ENCODE results near the gene TMED3. TPM values are rescaled to one million over a fixed set of nuclear protein-coding genes. Genes with fewer than 3 reads are reported as not detected.

The TMED3 gene
- total RNA-seq, 1 experiment from 2014 or later: 127 TPM

- H3K9me3 Mint-ChIP-seq (ENCODE audit: low read depth, unreplicated experiment): no peaks in the 10 kb centered on the region
- CTCF ChIA-PET: no interaction called here
- no peak for TF ChIP-seq CTCF (IDR thresholded peaks at IDR 0.05; ENCODE audit: unreplicated experiment)
- peaks cover 6% of the 10 kb centered on the region for H3K4me1 Mint-ChIP-seq (ENCODE audit: low read depth, unreplicated experiment)
- H3K4me3 Mint-ChIP-seq (ENCODE audit: low read depth, unreplicated experiment): no peak overlapping the region
- peaks cover 20% of the 10 kb centered on the region for H3K36me3 Mint-ChIP-seq (ENCODE audit: insufficient read depth, unreplicated experiment)
- DNase-seq: no peak
- intact Hi-C loops (cut with micrococcal nuclease; ENCODE audit: unreplicated experiment): no loop called here
- H3K27ac Mint-ChIP-seq (ENCODE audit: unreplicated experiment): no peak overlapping the region
- BruUV-seq (replicated peaks): no TSS peak
- H3K27me3 Mint-ChIP-seq (ENCODE audit: unreplicated experiment): peaks cover 83% of the 10 kb centered on the region
These were observed 3.7 kb upstream of the TMED3 start for GRCh38 chr15:79307251-79307650.

- CTCF ChIA-PET: no interaction called here
- DNase-seq: no peak
- no TSS peak for BruUV-seq (replicated peaks)
- Mint-ChIP-seq H3K4me3 (ENCODE audit: low read depth, unreplicated experiment) (no peak overlapping the region), H3K36me3 (ENCODE audit: insufficient read depth, unreplicated experiment) (peaks cover 34% of the 10 kb centered on the region), H3K27me3 (ENCODE audit: unreplicated experiment) (peaks cover 67% of the 10 kb centered on the region), H3K27ac (ENCODE audit: unreplicated experiment) (no peak overlapping the region), H3K9me3 (ENCODE audit: low read depth, unreplicated experiment) (no peaks in the 10 kb centered on the region), H3K4me1 (ENCODE audit: low read depth, unreplicated experiment) (peaks cover 22% of the 10 kb centered on the region)
- no peak for TF ChIP-seq CTCF (IDR thresholded peaks at IDR 0.05; ENCODE audit: unreplicated experiment)
- intact Hi-C loops (cut with micrococcal nuclease; ENCODE audit: unreplicated experiment): no loop called here
These were observed 2.0 kb upstream of the TMED3 start for GRCh38 chr15:79308874-79309273.

- Mint-ChIP-seq H3K36me3 (ENCODE audit: insufficient read depth, unreplicated experiment) (peaks cover 51% of the 10 kb centered on the region), H3K4me1 (ENCODE audit: low read depth, unreplicated experiment) (peaks cover 39% of the 10 kb centered on the region), H3K27me3 (ENCODE audit: unreplicated experiment) (peaks cover 49% of the 10 kb centered on the region), H3K27ac (ENCODE audit: unreplicated experiment) (peak overlapping the region; percentile 80), H3K9me3 (ENCODE audit: low read depth, unreplicated experiment) (peaks cover 4% of the 10 kb centered on the region), H3K4me3 (ENCODE audit: low read depth, unreplicated experiment) (peak overlapping the region; percentile 94)
- CTCF ChIA-PET: interaction anchor here (0.9 kb wide), 1 partner anchor 14 kb away, joined by 3 read pairs; no protein-coding TSS in a partner anchor
- intact Hi-C loops (cut with micrococcal nuclease; ENCODE audit: unreplicated experiment): no loop called here
- TF ChIP-seq CTCF (IDR thresholded peaks at IDR 0.05; ENCODE audit: unreplicated experiment): no peak
- no TSS peak for BruUV-seq (replicated peaks)
- no peak for DNase-seq
These were observed 314 bp upstream of the TMED3 start for GRCh38 chr15:79310612-79310984.

GRCh38 chr15:79311901-79312553 is 1.1 kb downstream of the TMED3 start:
- BruUV-seq (replicated peaks): TSS peak; percentile 32
- H3K4me3 Mint-ChIP-seq (ENCODE audit: low read depth, unreplicated experiment): peak overlapping the region; percentile 94
- H3K27ac Mint-ChIP-seq (ENCODE audit: unreplicated experiment): peak overlapping the region; percentile 71
- intact Hi-C loops (cut with micrococcal nuclease; ENCODE audit: unreplicated experiment): no loop called here
- H3K4me1 Mint-ChIP-seq (ENCODE audit: low read depth, unreplicated experiment): peaks cover 54% of the 10 kb centered on the region
- H3K9me3 Mint-ChIP-seq (ENCODE audit: low read depth, unreplicated experiment): peaks cover 4% of the 10 kb centered on the region
- CTCF ChIA-PET: no interaction called here
- H3K36me3 Mint-ChIP-seq (ENCODE audit: insufficient read depth, unreplicated experiment): peaks cover 57% of the 10 kb centered on the region
- peaks cover 35% of the 10 kb centered on the region for H3K27me3 Mint-ChIP-seq (ENCODE audit: unreplicated experiment)
- DNase-seq: peak; percentile 30
- TF ChIP-seq CTCF (IDR thresholded peaks at IDR 0.05; ENCODE audit: unreplicated experiment): no peak

All from Calu3 (cell line).